ENCODE results near the gene SPAG6.
A peak's percentile ranks its signal among the peaks of the same experiment; 100 is the strongest.
"Not testable (repeated sequence)": the region's sequence is repeated elsewhere in the genome, so short reads cannot be mapped to it uniquely, and the experiment has no call there.

Gene SPAG6

DNA sequence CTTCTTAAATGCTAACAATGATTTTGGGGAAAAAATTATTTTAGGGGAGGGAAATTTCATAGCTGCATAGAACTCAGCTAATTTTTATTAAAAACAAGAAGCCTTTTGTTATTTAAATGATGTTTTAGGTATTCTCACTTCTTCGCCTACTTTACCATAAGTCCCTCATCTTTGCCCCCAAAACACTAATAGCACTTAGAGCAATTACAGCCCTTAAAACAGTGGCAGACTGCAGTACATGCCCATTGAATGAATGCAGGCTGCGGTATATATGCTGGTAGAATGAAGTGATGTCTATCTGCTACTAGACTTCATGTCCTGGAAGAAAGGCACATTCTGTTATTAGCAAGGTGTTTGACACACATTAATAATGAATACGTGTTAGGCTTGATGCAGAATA is 2.9 kb upstream of the SPAG6 start:
- DNase-seq, result no peak

GRCh38 chr10:22343731-22344130 is 1.6 kb upstream of the SPAG6 start:
- no peak for DNase-seq

DNA sequence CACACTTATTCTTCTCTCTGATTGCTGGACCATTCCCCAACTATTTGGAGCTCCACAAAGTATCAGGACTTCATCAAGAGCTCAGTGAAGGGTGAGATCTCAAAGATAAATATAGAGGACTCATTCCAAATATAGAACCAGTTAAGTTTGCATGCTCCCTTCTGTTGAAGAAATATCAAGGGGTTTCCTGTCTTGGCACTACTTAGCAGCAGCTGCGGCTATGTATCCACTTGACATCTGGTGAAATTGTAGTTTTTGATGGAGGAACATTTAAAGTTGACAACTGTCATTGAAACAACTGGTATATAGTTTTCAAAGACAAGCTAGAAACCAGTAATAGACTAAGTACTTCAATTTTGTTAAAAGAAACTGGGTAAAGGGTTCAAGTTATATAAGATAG is 1.0 kb upstream of the SPAG6 start:
- no peak for DNase-seq

DNA sequence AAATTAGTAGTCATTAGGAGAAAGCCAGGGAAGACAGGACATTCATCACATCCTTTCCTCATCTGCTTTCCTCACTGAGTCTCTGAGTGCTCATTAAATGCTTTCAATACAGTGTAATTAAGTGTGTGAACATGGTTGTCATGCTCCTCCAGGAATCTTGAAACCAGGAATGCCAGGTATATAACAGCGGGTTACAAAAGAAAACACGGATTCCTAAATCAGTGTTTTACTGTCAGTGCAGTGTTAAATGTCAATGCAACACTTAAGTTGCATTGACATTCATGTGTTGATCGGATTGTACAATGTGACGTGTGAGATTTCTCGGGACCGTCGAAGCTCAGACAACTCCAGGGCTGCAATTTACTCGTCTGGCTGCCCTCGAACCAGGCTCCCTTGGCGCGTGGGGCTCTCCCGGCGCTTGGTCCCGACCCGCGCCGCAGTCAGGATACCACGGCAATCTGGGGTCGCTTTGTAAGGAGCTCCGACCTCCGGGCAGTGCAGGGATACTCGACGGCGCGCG is 455 bp upstream of the SPAG6 start:
- DNase-seq, result no peak

DNA sequence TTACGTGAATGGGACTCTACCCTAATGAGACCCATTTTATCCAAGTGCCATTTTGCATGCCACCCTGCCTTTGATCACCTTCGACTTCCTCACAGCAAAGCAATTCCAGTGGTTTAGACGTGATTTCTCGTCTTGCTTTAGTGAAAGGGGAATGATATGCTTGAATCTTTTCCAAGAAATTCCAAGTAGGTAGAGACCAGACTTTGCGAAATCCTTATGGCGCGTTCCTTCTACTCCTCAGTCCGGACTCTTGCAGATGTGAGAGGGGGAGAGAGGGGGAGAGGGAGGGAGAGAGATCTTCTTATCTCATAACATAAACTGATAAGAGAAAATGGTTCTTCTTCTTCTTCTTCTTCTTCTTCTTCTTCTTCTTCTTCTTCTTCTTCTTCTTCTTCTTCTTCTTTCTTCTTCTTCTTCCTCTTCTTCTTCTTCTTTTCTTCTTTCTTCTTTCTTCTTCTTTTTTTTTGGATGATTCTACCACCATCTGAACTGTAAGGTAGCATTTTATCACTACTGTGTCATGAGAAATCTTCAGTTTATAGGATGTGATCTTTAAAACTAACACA is 883 bp downstream of the SPAG6 start:
- DNase-seq, result no peak

DNA sequence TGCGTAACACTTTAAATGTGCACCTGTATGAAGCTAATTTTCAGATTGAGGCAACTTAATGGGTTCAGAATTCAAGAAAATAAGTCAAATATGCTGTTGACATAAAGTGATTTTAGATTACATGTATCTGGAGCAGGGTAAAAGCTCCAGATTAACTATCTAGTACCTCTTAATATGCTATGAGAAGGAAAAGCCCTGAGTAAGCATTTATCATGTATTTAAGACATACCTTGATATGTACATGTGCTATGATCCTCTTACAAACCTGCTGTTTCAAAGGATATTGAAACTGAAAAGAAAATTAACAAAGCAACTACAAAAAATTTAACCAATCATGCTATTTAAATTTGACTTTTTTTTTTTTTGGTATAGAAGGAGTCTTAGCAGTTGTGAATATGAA is 4.5 kb downstream of the SPAG6 start:
- no peak for DNase-seq

- DNase-seq, result no peak
Observed at GRCh38 chr10:22351131-22351703, 5.9 kb downstream of the SPAG6 start.

GRCh38 chr10:22356324-22356873 is 11.1 kb downstream of the SPAG6 start:
- DNase-seq, result no peak

DNA sequence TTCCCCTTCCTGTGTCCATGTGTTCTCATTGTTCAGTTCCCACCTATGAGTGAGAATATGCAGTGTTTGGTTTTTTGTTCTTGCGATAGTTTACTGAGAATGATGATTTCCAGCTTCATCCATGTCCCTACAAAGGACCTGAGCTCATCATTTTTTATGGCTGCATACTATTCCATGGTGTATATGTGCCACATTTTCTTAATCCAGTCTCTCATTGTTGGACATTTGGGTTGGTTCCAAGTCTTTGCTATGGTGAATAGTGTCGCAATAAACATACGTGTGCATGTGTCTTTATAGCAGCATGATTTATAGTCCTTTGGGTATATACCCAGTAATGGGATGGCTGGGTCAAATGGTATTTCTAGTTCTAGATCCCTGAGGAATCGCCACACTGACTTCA is 12.5 kb downstream of the SPAG6 start:
- DNase-seq, result not testable (repeated sequence)

DNA sequence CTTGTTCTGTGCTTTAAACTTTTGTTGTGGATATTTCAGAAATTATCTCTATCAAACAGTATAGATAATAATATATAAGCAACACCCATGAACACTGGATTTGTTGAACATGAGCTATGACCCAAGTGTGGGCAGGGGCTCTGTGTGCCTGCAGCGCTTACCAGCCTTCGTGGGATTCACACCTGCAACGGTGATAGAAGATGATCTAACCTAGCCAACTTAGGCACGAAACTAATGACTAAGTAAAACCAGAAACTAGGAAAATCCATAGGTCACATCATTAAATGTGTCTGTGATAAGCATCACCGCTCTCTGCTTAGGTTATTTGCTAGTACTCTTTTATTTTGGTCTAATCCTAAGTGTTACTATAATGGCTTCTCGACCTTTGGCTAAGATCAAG is 18.0 kb downstream of the SPAG6 start:
- no peak for DNase-seq

GRCh38 chr10:22364407-22365140 is 19.3 kb downstream of the SPAG6 start:
- no peak for DNase-seq

DNA sequence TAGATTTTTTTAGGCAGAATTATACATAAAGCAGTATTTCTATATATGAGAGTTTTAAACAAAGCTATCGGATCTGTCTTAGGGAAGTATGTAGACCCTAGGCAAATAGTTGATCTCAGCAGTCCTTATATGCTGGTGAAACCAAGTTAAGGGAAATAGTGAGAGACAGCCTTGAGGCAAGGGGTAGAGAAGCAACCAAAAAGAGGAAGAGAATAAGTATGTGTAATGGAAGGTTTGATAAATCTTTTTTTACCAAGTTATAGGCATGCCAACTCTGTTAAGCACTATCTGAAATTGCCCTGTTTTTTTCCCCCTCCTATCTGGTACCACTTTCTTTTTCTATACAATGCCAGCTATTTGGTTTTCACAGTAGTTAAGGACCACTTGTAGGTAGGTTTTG is 19.9 kb downstream of the SPAG6 start:
- DNase-seq, result no peak

DNA sequence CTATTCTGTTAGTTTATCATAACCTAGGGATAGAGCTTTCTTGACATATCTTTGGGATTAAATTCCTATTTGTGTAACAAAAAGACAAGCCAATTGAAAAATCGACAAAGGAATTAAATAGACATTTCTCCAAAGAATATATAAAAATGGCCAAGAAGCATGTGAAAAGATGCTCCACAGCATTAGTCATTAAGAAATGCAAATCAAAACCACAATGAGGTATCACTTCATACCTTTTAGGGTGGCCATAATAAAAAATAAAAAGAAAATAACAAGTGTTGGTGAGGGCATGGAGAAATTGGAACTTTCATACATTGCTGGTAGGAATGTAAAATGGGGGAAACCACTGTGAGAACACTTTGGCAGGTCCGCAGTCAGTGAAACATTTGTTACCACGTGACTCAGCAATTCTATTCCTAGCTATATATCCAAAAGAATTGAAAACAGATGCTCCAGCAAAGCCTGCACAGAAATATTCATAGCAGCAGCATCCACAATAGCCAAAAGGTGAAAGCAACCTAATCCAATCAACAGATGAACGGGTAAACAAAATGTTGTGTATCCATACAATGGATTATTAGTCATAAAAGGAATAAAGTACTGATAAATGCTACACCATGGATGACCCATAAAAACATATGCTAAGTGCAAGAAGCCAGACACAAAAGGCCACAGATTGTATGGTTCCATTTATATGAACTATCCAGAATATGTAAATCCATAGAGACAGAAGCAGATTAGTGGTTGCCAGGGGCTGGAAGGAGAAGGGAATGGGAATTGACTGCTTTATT is 20.5 kb downstream of the SPAG6 start:
- peak; percentile 60 for DNase-seq

- DNase-seq, result no peak
Observed at GRCh38 chr10:22366435-22366703, 21.1 kb downstream of the SPAG6 start.

DNA sequence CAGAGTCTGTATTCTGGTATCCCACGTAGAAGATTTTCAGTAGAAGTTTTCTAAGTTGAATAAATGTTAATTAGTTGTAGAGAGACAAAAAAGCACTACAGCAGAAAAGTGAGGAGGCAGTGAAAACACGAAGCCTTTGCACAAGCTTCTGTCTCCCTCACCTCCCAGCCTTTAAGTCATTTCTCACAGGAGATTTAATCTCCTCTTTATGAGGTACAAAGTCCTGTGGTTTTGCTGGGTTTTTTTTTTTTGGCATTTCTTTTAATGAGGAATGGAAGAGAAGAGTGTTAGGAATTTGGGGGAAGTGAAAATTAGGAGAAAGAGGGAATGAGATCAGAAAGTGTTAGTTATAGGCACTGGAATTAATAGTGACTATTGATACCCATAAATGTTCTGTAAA is 21.5 kb downstream of the SPAG6 start:
- DNase-seq, result no peak

DNA sequence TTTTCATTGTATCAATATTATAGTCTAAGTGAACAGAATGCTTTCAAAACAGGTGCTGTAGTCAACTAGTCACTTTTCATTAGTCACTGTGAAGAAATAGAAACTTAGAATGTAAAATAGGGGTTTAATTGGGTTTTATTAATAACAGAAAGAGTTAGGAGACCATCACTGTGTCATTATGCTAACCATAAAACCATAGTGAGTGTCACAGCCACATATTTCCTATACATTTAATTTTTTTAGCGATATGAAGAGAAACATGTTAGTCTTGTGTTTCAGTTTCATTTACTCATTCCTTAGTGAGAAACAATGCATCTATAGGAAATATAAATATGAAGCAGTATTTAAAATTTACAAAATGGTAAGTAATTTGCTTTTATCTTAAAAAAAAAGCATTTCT is 22.2 kb downstream of the SPAG6 start:
- DNase-seq, result no peak

DNA sequence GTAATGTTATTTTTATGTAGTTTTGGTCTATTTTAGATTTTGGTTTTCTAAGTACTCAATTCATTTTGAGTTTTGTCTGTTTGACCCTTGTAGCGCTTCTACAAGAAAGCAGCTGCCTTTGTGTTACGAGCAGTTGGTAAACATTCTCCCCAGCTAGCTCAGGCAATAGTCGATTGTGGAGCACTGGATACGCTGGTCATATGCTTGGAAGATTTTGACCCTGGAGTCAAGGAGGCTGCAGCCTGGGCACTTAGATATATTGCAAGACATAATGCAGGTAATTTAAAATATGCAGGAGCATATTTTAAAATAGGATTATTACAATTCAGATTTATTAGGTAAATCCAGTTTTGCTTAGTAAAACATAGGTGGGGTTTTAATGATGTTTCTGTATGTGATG is 23.1 kb downstream of the SPAG6 start:
- DNase-seq, result no peak

GRCh38 chr10:22368981-22369380 is 23.7 kb downstream of the SPAG6 start:
- no peak for DNase-seq

DNA sequence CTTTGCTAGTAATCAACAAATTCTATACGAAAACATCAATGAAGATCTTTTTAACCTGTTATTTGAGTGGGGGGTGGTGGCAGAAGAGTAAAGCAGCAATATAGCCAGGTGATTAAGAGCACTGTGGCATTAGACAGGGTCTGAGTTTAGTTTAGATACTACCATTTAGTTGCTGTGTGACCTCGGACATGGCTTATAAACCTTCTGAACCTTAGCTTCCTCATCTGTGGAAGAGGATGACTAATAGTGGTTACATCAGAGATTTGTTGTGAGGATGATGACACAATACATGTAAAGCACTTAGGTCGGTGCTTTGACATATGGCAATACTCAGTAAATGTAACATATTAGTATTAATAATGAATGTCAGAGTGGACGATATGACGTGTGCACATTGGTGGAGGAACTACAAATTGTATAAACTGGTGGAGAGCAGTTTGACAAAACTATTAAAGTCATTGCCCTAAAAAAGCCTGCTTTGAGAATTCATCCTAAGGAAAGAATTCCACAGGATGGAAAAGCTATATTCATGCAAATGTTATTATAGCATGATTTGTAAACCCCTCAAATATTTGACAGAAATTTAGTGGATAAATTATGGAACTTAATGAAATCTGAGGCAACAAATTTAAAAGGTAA is 24.3 kb downstream of the SPAG6 start:
- peak; percentile 24 for DNase-seq

- no peak for DNase-seq
Observed at GRCh38 chr10:22370320-22370719, 25.0 kb downstream of the SPAG6 start.

GRCh38 chr10:22372298-22372697 is 27.0 kb downstream of the SPAG6 start:
- DNase-seq, result no peak

- DNase-seq, result peak; percentile 59
Observed at GRCh38 chr10:22372917-22373316, 27.6 kb downstream of the SPAG6 start.

DNA sequence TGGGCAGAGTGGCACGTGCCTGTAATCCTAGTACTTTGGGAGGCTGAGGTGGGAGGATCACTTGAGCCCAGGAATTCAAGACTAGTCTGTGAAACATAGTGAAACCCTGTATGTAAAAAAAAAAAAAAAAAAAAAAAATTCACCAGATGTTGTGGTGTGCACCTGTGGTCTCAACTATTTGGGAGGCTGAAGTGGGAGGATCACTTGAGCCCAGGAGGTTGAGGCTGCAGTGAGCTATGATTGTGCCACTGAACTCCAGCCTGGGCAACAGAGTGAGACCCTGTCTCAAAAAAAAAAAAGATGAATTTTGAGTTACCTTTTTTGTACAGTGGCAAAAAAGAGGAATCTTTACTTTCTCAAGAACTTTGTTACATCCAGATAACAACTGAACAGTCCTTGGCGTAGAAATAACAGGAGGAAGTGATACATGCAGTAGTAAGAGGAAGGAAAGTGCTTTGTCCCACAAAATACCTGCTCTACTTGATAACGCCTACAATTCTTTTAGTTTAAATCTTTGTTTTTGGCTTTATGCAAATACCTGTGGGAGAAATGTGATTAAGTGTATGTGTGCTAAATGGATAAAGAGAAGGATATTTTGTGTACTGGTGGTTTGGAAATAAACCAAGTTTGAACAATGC is 29.3 kb downstream of the SPAG6 start:
- DNase-seq, result no peak

Measured in fibroblast of skin of right biceps (primary cell).